Mucosa of gallbladder (tissue), 1 donor: ENCODE results near the gene PVALEF. TPM values are rescaled to one million over a fixed set of nuclear protein-coding genes. Genes with fewer than 3 reads are reported as not detected.

Source experiments
- DNase-seq: peaks from one replicate; pipeline ENCODE4 v3.0.0-alpha.2; 2020; ENCODE audit warnings: low spot score
- total RNA-seq: library from RNA; stranded (reverse); gene quantifications from one replicate; pipeline ENCODE4 v1.2.1, GENCODE V29; 2021
- donor health status: DM: no; HTN: no; CAD: no.

Gene PVALEF
- total RNA-seq, result not detected

- DNase-seq, result no peak
Observed at GRCh38 chr17:81165246-81166032, at the start of gene PVALEF. TSS of gene PVALEF (plus strand) at chr17:81165507. CDS start at chr17:81181227, 15,720 bp downstream.

DNA sequence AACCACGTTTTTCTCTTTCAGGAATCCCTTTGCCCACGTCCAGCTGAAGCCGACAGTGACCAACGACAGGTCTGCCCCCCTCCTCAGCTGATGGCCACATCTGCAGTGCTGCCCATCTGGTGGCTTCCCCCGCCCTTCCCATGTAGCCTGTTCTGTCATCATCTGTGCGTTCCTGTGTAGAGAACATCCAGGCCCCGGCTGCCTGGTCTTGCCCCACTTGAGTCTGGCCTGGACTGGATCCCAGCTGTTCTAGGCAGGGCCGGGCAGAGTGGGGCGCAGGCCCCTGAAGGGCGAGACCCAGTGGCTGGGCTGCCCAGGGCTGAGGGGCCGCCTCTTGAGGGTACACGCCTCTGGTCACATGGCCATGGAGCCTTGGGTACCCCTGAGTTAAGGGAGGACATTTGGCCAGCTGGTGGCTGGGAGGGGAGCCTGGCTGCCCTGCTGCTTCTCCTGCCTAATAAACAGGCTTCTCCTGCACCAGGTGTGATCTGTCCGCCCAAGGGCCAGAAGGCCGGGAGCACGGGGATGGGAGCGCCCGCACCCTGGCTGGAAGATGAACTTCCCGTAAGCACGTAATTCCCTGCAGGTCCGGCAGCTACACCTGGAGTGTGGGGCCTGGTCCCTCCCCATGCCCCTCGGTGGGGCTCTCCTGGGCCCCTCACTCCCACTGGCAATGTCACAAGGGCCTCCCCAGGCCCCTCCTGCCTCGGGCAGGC lies 49.4 kb upstream of the PVALEF start:
- DNase-seq, result no peak

GRCh38 chr17:81116704-81117103 lies 48.6 kb upstream of the PVALEF start:
- DNase-seq, result peak; percentile 51

DNA sequence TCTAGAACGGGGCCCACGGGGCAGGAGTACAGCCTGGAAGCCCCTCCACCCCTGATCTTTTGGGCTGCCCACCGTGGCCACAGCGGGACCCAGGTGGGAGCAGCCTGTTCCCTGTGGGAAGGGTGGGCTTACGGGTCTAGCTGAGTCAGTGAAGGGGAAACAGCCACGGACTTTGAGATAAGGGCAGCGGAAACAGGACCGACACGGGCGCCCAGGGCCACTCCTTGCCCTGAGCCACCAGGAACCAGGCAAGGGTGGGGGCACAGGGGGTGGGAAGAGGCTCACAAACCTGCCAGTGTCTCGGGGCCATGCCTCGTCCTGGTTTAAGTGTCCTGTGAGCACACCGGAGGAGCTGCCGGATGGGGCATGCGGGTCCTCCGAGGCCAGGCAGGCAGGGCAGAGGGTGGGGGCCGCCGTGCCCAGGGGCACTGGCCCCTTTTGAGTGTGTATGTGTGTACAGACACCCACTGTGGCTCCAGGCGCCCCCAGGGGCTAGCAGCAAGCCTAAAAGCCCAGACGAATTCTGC lies 47.6 kb upstream of the PVALEF start:
- no peak for DNase-seq

DNA sequence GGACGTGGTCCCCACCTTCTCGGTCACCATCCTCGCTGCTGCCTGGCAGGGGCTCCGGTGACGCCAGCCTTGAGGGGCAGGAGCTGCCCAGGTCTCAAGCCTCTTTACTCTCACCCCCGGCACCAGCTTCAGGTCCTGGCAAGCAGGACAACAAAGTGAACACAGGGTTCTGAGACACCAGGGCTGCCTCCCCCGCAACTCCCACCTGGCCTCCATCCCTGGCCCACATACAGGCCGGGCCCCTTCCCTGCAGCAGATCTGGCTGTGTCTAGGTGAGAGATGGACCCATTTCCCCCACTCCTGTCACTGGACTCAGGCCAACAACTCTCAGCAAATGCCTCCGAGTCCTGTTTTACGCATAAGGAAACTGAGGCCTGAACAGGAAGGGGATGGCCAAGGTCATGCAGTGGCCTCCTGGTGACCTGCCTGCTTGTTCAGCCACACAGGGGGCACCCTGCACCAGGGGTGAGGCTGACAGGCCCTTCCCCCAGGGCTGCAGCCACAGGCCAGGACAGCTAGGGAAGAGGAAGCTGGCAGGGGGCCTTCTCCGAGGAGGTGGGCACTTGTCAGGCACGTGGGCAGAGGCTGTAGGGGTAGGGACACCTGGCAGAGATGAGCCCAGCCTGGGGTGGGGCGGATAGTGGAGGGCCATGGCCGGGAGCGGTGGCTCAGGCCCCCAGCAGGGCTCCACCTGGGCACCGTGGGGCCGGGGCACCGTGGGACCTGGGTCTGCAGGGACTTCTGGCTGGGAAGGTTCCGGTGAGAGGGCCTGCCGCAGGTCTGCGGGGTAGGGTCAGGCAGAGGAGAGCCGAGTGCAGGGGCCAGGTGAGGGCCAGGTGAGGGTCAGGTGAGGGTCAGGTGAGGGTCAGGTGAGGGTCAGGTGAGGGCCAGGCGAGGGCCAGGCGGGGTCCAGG lies 46.7 kb upstream of the PVALEF start:
- DNase-seq, result no peak

DNA sequence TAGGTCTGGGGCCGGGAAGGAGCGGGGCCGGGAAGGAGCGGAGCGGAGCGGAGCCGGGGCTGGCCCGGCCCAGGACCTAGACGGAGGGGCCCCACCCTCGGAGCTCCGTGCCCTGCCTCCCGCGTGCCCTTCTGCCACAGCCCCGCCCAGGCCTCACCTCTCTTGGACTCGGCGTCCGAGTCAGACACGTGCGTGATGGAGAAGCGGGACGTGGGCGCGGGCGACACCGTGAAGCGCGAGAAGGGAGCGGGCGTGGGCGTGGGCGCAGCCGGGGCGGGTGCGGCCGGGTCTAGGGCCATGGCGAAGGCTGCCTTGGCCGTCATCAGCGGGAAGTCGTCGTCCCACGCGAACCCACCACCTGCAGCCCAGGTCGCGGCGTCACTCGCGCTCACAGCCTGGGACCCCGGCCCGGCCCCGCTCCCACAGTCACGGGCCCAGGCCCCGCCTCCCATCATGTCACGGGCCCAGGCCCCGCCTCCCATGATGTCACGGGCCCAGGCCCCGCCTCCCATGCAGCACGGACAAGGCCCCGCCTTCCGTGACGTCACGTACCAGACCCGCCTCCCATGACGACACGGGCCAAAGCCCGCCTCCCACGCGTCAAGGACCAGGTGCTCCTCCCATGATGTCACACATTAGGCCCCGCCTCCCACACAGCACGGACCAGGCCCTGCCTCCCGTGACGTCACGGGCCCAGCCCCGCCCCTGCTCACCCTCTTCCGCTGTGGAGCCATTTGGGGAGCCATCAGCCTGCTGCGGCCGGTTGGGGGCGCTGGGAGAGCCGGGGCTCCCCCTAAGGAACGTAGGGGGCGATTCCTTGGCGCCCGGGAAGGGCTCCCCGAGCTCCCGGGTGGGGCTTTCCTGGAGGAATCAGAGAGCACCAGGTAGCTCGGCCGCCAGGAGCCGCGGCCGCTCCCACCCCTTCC lies 45.8 kb upstream of the PVALEF start:
- peak; percentile 88 for DNase-seq

- no peak for DNase-seq
Observed at GRCh38 chr17:81120149-81120484, 45.2 kb upstream of the PVALEF start.

- no peak for DNase-seq
Observed at GRCh38 chr17:81120695-81121621, 44.3 kb upstream of the PVALEF start.

DNA sequence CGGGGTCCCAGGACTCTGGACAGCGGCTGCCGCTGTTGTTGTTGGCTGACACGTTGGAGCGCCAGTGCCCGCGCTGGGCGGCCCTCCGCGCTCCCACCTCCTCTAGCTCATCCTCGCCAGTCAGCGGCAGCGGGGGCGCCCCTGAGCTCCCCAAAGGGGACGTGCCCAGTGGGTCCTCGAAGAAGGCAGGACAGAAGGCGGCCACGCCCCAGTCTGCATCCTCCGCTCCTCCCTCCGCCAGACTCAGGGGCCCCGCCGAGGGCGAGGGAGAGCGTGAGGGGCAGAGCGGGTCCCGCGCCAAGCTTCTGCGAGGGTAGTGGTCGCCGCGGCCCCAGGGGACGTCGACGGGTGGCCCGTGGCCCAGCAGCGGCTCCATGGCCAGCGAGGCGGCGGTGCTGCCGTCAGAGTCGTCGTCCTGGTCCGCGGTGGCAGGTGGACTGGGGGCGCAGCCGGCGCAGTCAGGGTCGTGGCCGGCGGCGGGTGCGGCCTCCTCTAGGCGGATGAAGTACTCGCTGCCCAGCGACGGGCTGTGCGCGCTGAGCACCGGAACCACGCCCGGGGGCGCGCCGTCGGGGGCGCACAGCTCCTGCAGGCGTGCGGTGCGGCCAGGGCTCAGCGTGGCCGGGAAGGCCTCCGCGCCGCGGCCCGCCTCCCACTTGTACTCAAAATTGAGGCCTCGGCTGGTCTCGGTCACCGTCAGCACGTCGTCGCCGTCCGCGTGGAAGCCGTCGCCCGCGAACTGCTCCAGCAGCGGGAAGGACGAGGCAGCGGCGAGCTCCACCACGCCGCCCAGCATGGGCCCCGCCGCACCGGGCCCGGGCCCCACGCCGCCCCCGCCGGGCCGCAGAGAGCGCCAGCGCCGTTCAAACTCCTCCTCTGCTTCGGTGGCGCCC lies 43.2 kb upstream of the PVALEF start:
- DNase-seq, result no peak

GRCh38 chr17:81123052-81124048 lies 42.0 kb upstream of the PVALEF start:
- no peak for DNase-seq

- no peak for DNase-seq
Observed at GRCh38 chr17:81124377-81124776, 40.9 kb upstream of the PVALEF start.

DNA sequence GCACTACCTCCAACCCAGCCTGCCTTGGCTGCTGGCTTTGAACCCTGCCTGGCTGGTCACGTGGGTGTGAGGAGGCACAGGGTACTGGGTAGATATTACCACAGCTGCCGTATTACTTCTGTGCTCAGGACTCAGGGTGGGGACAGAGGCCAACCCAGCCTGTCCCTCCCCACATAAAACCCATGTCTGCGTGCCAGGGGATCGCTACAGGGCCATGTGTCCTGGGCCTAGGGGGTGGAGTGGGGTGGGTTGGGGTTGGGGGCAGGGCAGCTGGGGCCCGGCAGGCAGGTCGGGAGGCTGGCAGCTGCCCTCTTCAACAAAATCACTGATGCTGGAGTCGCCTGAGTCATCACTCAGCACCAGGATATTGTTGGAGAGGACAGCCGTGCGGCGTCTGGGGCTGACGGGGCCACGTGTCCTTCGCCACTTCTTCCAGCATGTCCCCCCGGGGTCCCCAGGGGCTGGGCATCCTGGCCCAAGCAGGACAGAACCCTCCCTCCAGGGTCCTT lies 39.7 kb upstream of the PVALEF start:
- DNase-seq, result no peak

- DNase-seq, result no peak
Observed at GRCh38 chr17:81126281-81127132, 38.8 kb upstream of the PVALEF start.

GRCh38 chr17:81127133-81127455 lies 38.2 kb upstream of the PVALEF start:
- no peak for DNase-seq

GRCh38 chr17:81127526-81128177 lies 37.7 kb upstream of the PVALEF start:
- no peak for DNase-seq

- DNase-seq, result no peak
Observed at GRCh38 chr17:81128338-81128737, 37.0 kb upstream of the PVALEF start.
